22Rv1 (cell line): Measurements from ENCODE around the gene FAM200B.

Experiments
- H3K27ac ChIP-seq: fragments of 450-650 bp; 2 replicates; pipeline ENCODE4 v1.5.1; 2017
- ZFX ChIP-seq: fragments of 450-650 bp; IDR thresholded peaks from 2 replicates; pipeline ENCODE4 v1.6.1; 2017; ENCODE audit warnings: antibody characterized with exemption, borderline replicate concordance
- TF ChIP-seq, protein P1 (sequence below): fragments of 450-650 bp; IDR thresholded peaks from 2 replicates; pipeline ENCODE4 v1.5.1; 2017; ENCODE audit warnings: mild to moderate bottlenecking

FAM200B gene

DNA sequence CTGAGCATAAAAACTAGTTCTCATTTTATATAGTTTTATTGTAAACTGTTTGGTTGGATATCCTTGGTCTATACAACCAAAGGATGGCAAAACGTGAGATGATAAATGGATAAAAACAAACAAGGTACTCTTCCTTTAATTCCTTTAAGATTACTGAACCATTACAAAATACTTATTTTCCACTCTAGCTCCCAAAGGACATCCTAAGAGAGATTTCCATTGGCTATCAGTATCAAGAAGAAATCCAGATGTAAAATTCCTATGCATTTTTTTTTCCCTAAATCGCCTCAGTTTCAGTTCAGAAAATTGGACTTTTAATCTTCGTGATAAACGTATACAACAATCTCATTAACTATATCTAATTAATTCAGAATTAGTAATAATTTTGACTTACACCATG lies 28.8 kb upstream of the FAM200B start:
- H3K27ac ChIP-seq = no peak overlapping the region
- TF ChIP-seq, protein P1, sequence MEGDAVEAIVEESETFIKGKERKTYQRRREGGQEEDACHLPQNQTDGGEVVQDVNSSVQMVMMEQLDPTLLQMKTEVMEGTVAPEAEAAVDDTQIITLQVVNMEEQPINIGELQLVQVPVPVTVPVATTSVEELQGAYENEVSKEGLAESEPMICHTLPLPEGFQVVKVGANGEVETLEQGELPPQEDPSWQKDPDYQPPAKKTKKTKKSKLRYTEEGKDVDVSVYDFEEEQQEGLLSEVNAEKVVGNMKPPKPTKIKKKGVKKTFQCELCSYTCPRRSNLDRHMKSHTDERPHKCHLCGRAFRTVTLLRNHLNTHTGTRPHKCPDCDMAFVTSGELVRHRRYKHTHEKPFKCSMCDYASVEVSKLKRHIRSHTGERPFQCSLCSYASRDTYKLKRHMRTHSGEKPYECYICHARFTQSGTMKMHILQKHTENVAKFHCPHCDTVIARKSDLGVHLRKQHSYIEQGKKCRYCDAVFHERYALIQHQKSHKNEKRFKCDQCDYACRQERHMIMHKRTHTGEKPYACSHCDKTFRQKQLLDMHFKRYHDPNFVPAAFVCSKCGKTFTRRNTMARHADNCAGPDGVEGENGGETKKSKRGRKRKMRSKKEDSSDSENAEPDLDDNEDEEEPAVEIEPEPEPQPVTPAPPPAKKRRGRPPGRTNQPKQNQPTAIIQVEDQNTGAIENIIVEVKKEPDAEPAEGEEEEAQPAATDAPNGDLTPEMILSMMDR = no peak
- TF ChIP-seq ZFX = no peak

DNA sequence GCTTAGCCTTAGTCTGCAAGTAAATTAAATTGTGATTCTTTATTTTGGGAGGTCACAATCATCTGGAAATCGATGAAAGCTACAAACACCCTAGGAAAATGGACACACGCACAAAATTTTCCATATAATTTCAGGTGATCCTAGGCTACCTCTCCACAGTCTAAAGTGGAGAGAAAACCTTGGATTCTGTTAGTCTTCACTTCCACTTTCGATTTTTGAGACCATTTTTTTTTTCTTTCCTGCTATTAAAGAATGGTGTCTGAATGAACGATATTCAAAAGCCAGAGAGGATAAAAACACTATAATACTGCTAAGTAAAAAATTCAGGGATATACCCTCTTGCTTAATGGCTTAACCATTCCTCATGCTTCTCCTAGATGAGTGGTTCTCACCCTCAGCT lies 28.2 kb upstream of the FAM200B start:
- no peak overlapping the region for H3K27ac ChIP-seq
- TF ChIP-seq ZFX = no peak
- TF ChIP-seq, protein P1 = no peak

DNA sequence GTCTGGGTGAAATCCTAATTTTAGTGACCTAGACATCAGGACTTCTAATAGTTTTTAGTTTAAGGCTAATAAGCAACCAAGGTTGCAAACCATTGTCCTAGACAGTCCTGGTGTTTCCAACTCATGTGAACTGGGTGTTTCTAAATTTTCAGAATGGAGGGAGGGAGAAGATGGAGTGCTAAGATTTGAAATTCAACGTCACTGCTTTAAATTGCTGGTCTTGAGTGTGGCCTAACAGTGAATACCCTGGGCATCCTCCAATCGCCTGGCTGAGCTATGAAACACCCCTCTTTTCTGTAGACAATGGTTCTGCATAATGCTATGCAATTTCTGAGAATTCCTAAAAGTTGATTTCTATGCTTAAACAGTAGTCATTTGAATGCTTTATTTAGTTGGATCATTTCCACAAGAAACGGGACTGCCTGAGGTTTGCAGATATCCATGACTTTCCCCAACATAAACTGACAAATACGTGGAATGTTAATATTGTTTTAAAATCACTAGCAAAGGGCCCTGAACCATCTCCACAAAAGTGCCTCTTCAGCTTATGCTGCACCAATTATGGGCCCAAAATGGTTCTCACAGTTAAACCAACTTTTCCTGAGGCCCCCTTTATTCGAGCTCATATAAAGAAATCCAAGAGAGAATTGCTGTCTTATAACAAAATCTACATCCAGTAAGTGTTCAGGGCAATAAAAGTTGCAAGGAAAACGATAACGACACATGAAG lies 27.6 kb upstream of the FAM200B start:
- TF ChIP-seq, protein P1 = no peak
- TF ChIP-seq ZFX = no peak
- H3K27ac ChIP-seq = peak overlapping the region; percentile 87

DNA sequence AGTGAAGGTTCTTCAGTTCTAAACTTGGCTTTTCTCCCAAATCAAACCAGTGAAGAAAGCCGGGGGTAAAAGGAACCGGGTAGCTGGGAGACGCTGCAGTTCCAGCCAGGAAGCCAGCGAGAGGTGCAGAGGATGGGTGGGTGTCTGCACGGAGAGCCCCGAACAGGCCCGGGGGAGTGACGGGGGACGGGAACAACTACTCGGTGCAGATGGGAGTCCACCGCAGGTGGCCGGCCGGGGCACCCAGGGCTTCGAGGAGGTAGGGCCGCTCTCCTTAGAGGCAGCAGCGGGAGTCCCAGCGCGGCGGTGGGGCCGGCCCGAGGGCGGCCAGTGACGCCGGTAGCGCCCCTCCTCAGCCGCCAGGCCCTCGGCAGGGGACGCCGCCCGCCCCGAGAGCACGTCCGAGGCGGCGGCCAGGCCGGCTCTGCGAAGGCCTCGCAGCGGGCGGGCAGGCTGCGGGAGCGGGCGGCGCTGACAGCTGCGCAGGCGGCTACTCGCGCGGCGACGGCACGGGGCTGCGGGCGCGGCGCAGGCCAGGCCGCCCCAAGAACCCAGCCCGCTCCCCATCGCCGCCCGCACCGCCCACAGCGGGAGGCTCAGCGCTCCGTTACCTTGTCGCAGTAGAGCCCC lies 26.9 kb upstream of the FAM200B start:
- TF ChIP-seq ZFX = no peak
- TF ChIP-seq, protein P1 = 0 out of 2 replicates have a peak, but pooled peaks have one; percentile 7
- peak overlapping the region; percentile 87 for H3K27ac ChIP-seq

DNA sequence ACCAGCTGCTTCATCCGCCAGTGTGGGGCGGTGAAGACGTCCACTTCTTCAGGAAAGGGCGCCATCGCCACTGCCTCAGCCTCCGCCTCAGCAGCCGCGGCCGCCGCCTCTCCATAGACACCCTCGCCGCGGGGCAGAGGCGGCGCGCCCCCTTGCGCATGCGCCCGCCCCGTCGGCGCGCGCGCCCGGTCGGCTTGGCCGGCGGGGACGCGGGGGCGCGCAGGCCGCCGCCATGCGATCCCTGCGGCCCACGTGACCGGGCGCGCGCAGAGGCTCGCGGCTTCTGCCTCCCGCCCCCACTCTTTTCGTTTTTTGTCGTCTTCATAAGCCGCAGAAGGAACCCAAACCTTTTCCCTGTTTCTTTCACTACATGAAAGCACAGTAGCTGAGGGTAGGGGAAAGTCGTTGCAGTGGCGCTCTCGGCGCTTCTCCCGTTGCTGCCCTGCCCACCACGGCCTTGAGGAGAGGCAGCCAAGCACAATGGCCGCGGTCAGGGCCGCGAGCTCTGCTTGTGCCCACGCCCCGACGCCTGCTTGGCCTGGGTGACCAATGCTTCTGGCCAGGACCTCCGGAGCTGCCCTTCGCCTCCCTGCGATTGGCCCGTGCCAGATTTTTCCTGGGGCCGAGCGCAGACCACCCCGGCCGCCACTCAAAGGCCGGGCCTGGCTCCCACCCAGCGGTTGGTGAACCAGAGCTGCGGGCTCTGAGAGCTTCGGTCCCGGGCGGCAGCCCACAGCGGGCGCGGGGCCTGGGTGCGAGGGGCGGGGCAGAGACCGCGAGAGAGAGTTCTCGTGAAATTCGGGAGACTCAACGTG lies 26.2 kb upstream of the FAM200B start, which contains the start of gene FBXL5:
TSS of gene FBXL5 (minus strand) at position 135 of the 815 bp plus-strand sequence. CDS start at position 65, 70 bp downstream.
- peak within 1 kb of the TSS; percentile 87 for H3K27ac ChIP-seq
- TF ChIP-seq ZFX = no peak
- TF ChIP-seq, protein P1 = no peak

DNA sequence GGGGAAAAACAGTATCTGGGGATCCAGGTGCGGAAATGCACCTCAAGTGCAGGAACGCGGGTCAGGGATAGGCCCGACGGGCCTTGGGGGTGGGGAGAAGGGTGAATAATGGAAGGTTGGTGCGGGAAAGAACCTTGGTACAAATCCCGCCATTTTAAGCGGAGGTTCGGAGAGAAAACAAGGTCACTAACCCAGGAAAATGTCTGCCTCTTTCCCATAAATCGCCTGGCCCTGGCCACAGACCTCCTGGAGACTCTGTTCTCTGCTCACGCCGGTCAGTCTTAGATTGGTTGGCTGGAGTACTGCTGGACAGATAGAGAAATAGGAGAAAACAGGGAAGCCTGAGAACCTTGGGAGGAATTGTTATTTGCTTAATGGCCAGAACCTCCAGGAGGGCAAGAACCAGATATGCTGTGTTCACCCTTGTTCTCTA lies 25.6 kb upstream of the FAM200B start:
- peak overlapping the region; percentile 87 for H3K27ac ChIP-seq
- TF ChIP-seq, protein P1 = no peak

DNA sequence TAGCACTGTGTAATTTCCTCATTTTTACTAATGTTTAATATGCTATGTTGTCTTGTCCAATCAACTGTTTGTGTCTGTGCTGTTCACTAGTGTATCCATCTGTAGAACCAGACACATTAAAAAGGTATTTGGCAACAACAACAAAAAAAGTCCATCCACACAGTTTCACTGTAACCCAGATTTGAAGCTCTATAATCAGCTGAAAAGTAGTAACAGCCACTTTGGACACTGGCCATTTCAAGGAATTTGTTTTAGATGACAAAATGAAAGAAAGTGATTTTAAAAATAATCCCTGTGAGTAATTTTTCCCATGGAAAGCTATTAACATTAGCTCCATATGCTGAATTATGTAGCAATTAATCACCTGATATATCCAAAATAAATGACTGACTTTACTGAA lies 24.3 kb upstream of the FAM200B start:
- no peak overlapping the region for H3K27ac ChIP-seq
- TF ChIP-seq, protein P1 = no peak
- no peak for TF ChIP-seq ZFX
